Breast epithelium (tissue), 3 donors: ENCODE measurements around the gene CDKN2B-AS1.

ENCODE experiments used
- CTCF ChIP-seq, 3 donors: fragments of 450-650 bp; IDR thresholded peaks; one replicate each; pipeline ENCODE4 v1.5.1; 2016 to 2017; ENCODE audit warnings: antibody characterized with exemption in 3 of 3, mild to moderate bottlenecking in 3 of 3, moderate library complexity in 3 of 3
- POLR2A ChIP-seq: fragments of 450-650 bp; IDR thresholded peaks from one replicate; pipeline ENCODE4 v1.6.1; 2016; ENCODE audit warnings: antibody characterized with exemption, mild to moderate bottlenecking, moderate library complexity

GRCh38 chr9:22146604-22147003 is 152.0 kb downstream of the CDKN2B-AS1 start:
- no peak for TF ChIP-seq CTCF (IDR thresholded peaks at IDR 0.05)
- TF ChIP-seq POLR2A = no peak
